ENCODE data around the gene NUAK2. TPM values are rescaled to one million over a fixed set of nuclear protein-coding genes. Genes with fewer than 3 reads are reported as not detected.

The NUAK2 gene
- total RNA-seq, 1 experiment from 2014 or later = 25.7 TPM

DNA sequence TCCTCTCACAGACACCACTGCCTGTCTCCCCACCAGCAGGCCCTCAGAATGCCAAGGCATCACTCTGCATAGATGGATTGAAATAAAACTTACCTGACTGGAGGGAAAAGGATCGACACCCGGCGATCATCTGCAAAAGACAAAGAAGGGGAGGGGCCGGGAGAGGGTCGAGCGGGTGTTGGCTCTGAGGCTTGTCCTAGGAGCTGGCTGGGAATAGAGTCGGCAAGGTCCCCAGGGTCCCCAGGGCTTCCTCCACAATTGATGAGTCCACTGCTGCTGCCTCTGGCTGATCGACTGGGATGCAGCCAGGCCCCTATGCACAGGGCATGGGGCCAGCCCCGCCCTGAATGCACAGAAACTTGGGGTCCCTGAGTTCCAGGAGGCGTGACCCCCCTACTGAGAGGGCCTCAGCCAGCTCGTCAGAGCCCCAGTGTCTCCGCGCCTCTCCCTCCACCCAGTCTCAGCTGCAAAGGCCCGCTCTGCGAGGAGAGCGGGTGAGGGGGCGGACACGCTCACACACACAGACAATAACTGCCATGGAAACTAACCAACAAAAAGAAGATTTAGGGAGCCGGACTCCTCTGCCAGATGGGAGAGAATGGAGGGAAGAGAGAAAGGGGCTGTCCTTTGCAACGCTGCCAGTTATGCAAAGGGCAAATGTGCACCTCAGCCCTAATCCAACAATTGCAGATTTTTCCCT is 35.0 kb upstream of the NUAK2 start, which contains the start of gene KLHDC8A:
TSS of gene KLHDC8A (minus strand) at position 483 of the 700 bp plus-strand sequence. CDS start 13,318 bp downstream, outside the sequence.
- Histone ChIP-seq H3K9me3 (no peaks in the 10 kb centered on the region), H3K4me3 (ENCODE audit: low read depth, low read length) (no peak within 1 kb of the TSS), H3K4me1 (peaks cover 4% of the 10 kb centered on the region; the same call in 1 of the 2 replicates), H3K27me3 (replicated peaks; ENCODE audit: control insufficient read depth, insufficient read depth, low read length) (no peaks in the 10 kb centered on the region), H3K36me3 (ENCODE audit: control insufficient read depth, insufficient read depth, low read length) (no peaks in the 10 kb centered on the region)
- no peak within 1 kb of the TSS for H3K4me3 Mint-ChIP-seq (ENCODE audit: unreplicated experiment)
- H3K27ac Mint-ChIP-seq (ENCODE audit: unreplicated experiment) = no peak within 1 kb of the TSS
- BruUV-seq (replicated peaks) = no TSS peak
- H3K36me3 Mint-ChIP-seq (ENCODE audit: insufficient read depth, unreplicated experiment) = no peaks in the 10 kb centered on the region
- H3K27me3 Mint-ChIP-seq (ENCODE audit: insufficient read depth, unreplicated experiment) = peaks cover 20% of the 10 kb centered on the region
- H3K9me3 Mint-ChIP-seq (ENCODE audit: unreplicated experiment) = no peaks in the 10 kb centered on the region
- ChIA-PET CTCF (interaction anchor here (0.6 to 1.8 kb wide), 2 partner anchors 129 to 754 kb away, joined by 3 to 4 read pairs; no protein-coding TSS in a partner anchor), POLR2A (no interaction called here)
- intact Hi-C loops (cut with micrococcal nuclease; ENCODE audit: unreplicated experiment) = no loop called here
- TF ChIP-seq, protein P1, sequence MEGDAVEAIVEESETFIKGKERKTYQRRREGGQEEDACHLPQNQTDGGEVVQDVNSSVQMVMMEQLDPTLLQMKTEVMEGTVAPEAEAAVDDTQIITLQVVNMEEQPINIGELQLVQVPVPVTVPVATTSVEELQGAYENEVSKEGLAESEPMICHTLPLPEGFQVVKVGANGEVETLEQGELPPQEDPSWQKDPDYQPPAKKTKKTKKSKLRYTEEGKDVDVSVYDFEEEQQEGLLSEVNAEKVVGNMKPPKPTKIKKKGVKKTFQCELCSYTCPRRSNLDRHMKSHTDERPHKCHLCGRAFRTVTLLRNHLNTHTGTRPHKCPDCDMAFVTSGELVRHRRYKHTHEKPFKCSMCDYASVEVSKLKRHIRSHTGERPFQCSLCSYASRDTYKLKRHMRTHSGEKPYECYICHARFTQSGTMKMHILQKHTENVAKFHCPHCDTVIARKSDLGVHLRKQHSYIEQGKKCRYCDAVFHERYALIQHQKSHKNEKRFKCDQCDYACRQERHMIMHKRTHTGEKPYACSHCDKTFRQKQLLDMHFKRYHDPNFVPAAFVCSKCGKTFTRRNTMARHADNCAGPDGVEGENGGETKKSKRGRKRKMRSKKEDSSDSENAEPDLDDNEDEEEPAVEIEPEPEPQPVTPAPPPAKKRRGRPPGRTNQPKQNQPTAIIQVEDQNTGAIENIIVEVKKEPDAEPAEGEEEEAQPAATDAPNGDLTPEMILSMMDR (IDR thresholded peaks at IDR 0.05; ENCODE audit: insufficient read depth in 1 of 2, low read depth in 1 of 2, low read length in 1 of 2, severe bottlenecking in 1 of 2, unreplicated experiment in 1 of 2) = no peak
- peaks cover 6% of the 10 kb centered on the region for H3K4me1 Mint-ChIP-seq (ENCODE audit: low read depth, unreplicated experiment)
- no peak for DNase-seq

DNA sequence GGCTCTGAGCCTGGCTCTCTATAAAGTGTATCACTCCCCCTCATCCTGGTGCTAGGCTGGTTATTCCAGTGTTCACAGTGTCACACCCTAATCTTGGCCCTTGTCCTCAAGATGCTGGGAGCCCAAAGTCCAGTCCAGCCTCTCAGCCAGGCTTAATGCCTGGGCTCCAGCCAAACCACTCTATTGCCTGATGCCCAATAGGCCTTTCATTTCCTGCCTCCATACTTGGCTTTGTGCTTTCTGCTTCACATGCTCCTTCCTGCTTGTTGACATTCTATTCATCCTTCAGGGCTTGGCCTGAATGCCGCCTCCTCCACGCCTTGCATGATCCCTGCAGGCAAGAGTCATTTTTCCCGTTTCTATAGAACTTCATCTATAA is 33.5 kb upstream of the NUAK2 start:
- H3K9me3 ChIP-seq = no peaks in the 10 kb centered on the region
- peaks cover 6% of the 10 kb centered on the region for H3K4me1 Mint-ChIP-seq (ENCODE audit: low read depth, unreplicated experiment)
- no peak overlapping the region for H3K27ac Mint-ChIP-seq (ENCODE audit: unreplicated experiment)
- no peaks in the 10 kb centered on the region for H3K36me3 ChIP-seq (ENCODE audit: control insufficient read depth, insufficient read depth, low read length)
- intact Hi-C loops (cut with micrococcal nuclease; ENCODE audit: unreplicated experiment) = loop anchor here (1.0 kb wide), 1 partner anchor 169 kb away; no protein-coding TSS in a partner anchor
- H3K36me3 Mint-ChIP-seq (ENCODE audit: insufficient read depth, unreplicated experiment) = no peaks in the 10 kb centered on the region
- no peak overlapping the region for H3K4me3 Mint-ChIP-seq (ENCODE audit: unreplicated experiment)
- no TSS peak for BruUV-seq (replicated peaks)
- peaks cover 14% of the 10 kb centered on the region for H3K27me3 Mint-ChIP-seq (ENCODE audit: insufficient read depth, unreplicated experiment)
- H3K4me1 ChIP-seq = peaks cover 4% of the 10 kb centered on the region; the same call in 1 of the 2 replicates
- TF ChIP-seq, protein P1 (IDR thresholded peaks at IDR 0.05; ENCODE audit: insufficient read depth in 1 of 2, low read depth in 1 of 2, low read length in 1 of 2, severe bottlenecking in 1 of 2, unreplicated experiment in 1 of 2) = no peak
- no peaks in the 10 kb centered on the region for H3K9me3 Mint-ChIP-seq (ENCODE audit: unreplicated experiment)
- ChIA-PET CTCF (interaction anchor here (0.6 to 2.8 kb wide), 5 partner anchors 42 to 170 kb away, joined by 3 to 90 read pairs (median 5); no protein-coding TSS in a partner anchor), POLR2A (no interaction called here)
- no peaks in the 10 kb centered on the region for H3K27me3 ChIP-seq (replicated peaks; ENCODE audit: control insufficient read depth, insufficient read depth, low read length)
- DNase-seq = no peak
- no peak overlapping the region for H3K4me3 ChIP-seq (ENCODE audit: low read depth, low read length)

DNA sequence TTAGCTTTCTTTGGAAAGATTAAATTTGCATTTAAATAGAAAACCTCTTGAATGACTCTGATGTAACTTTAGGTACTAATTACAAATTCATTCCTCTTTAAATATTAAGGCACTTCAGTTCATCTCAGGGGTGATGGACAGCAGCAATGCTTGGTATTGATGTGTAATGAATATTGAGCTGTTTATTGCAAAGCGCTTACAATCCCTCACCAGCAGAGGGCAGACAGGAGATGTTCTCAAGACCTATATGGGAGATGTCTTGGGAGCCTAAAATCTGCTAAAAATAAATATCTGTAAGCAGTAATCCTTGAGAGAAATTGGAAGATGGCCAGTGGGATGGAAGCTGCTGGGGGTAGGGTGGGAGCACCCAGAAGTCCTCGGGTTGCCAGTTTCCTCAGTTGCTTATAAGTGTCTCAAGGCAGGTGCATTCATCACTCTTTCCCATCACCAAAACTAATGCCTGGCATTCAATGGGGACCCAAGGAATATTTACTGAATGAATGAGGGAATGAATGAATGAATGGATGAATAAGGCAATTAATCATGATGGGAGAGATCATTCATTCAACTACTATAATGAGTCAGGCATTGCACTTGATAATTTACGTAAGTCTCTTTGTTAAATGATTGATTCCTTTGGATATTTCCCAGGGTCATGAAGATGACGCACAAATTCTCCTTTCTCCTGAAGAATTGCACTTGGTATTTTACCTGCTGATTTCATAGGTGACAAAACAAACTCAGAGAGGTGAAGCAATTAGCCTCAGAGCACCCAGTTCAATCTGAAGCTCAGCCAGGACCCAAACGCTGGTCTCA is 32.9 kb upstream of the NUAK2 start:
- Histone ChIP-seq H3K27me3 (replicated peaks; ENCODE audit: control insufficient read depth, insufficient read depth, low read length) (no peaks in the 10 kb centered on the region), H3K4me3 (ENCODE audit: low read depth, low read length) (no peak overlapping the region), H3K36me3 (ENCODE audit: control insufficient read depth, insufficient read depth, low read length) (no peaks in the 10 kb centered on the region), H3K4me1 (peaks cover 4% of the 10 kb centered on the region; the same call in 1 of the 2 replicates), H3K9me3 (no peaks in the 10 kb centered on the region)
- DNase-seq = peak; percentile 57 to 63
- no peaks in the 10 kb centered on the region for H3K9me3 Mint-ChIP-seq (ENCODE audit: unreplicated experiment)
- ChIA-PET POLR2A (interaction anchor here (0.6 kb wide), 1 partner anchor 81 kb away, joined by 3 read pairs; no protein-coding TSS in a partner anchor), CTCF (interaction anchor here (0.5 to 2.8 kb wide), 37 partner anchors 9 to 1258 kb away, joined by 3 to 90 read pairs (median 4); no protein-coding TSS in a partner anchor)
- intact Hi-C loops (cut with micrococcal nuclease; ENCODE audit: unreplicated experiment) = loop anchor here (1.0 kb wide), 2 partner anchors 131 to 170 kb away; no protein-coding TSS in a partner anchor
- BruUV-seq (replicated peaks) = no TSS peak
- no peaks in the 10 kb centered on the region for H3K36me3 Mint-ChIP-seq (ENCODE audit: insufficient read depth, unreplicated experiment)
- H3K27me3 Mint-ChIP-seq (ENCODE audit: insufficient read depth, unreplicated experiment) = peaks cover 12% of the 10 kb centered on the region
- no peak overlapping the region for H3K4me3 Mint-ChIP-seq (ENCODE audit: unreplicated experiment)
- TF ChIP-seq, protein P1 (IDR thresholded peaks at IDR 0.05; ENCODE audit: insufficient read depth in 1 of 2, low read depth in 1 of 2, low read length in 1 of 2, severe bottlenecking in 1 of 2, unreplicated experiment in 1 of 2) = peak; percentile 80 to 85
- H3K27ac Mint-ChIP-seq (ENCODE audit: unreplicated experiment) = no peak overlapping the region
- peaks cover 6% of the 10 kb centered on the region for H3K4me1 Mint-ChIP-seq (ENCODE audit: low read depth, unreplicated experiment)
